Body of pancreas (tissue), 4 donors: ENCODE data around the gene SOHLH2.

Source experiments
- POLR2A ChIP-seq, 3 donors: fragments of 450-650 bp; IDR thresholded peaks; one replicate each; pipeline ENCODE4 v1.6.1; 2016; ENCODE audit warnings: antibody characterized with exemption in 3 of 3, mild to moderate bottlenecking in 2 of 3
- TF ChIP-seq, protein P1 (sequence below), 7 experiments: fragments of 450-650 bp in 4 of 7; fragments of 200-600 bp in 3 of 7; sonication (generic) in 3 of 7; IDR thresholded peaks; one replicate each; pipeline ENCODE4 v1.5.1; 2016 to 2019; ENCODE audit warnings: antibody characterized with exemption in 7 of 7

DNA sequence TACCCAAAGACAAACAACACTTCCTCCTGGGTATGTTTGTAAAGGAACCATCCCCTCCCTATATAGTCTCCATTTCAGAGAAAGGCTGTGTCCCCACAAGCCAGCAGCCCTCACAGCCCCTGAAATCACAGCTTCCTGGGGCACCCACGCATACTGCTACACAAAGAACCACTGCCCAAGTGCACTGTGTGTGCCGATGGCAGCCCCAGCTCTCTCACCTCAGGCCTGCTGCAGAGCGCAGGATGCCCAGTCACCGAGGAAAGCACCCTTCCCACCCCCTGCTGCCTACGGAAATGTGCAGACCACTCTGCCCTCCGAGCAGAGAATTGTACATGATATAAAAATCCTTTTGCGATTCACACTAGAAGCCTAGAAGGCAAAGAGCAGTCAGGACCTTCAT is 39.4 kb downstream of the SOHLH2 start:
- TF ChIP-seq, protein P1, sequence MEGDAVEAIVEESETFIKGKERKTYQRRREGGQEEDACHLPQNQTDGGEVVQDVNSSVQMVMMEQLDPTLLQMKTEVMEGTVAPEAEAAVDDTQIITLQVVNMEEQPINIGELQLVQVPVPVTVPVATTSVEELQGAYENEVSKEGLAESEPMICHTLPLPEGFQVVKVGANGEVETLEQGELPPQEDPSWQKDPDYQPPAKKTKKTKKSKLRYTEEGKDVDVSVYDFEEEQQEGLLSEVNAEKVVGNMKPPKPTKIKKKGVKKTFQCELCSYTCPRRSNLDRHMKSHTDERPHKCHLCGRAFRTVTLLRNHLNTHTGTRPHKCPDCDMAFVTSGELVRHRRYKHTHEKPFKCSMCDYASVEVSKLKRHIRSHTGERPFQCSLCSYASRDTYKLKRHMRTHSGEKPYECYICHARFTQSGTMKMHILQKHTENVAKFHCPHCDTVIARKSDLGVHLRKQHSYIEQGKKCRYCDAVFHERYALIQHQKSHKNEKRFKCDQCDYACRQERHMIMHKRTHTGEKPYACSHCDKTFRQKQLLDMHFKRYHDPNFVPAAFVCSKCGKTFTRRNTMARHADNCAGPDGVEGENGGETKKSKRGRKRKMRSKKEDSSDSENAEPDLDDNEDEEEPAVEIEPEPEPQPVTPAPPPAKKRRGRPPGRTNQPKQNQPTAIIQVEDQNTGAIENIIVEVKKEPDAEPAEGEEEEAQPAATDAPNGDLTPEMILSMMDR (IDR thresholded peaks at IDR 0.05): no peak
- no peak for TF ChIP-seq POLR2A (IDR thresholded peaks at IDR 0.05)
